RCC 7860 (cell line): ENCODE data around the gene CACNA2D3.
"Not testable (repeated sequence)": the region's sequence is repeated elsewhere in the genome, so short reads cannot be mapped to it uniquely, and the experiment has no call there.

Source experiments
- DNase-seq: peaks from one replicate; pipeline ENCODE4 v3.0.0-alpha.2; 2015; ENCODE audit warnings: low spot score
- FAIRE-seq: peaks from 2 replicates; lab custom pipeline; 2012; peaks lifted over from hg19 to GRCh38; lab: Jason Lieb, UNC

CACNA2D3 gene

GRCh38 chr3:54968546-54969172 lies 846.3 kb downstream of the CACNA2D3 start:
- DNase-seq (no peak), FAIRE-seq (no peak)

DNA sequence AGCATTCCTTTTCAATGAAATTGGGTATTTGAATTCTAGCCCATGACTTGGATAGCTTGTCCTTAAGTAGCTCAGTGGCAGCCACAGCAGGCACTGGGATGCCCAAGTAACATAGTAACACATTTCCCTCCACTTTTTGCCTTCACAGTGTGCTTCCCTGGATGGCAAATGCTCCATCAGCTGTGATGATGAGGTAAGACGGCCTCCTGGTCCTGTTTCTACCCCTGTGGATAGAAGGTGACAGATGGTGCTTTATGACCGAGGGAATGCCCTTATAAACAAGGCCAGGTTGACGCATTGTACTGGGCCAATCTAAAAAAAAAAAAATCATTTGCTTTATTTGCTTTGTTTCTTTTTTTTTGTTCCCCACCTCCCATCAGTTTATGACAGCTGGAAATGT lies 847.3 kb downstream of the CACNA2D3 start:
- DNase-seq (no peak), FAIRE-seq (no peak)

DNA sequence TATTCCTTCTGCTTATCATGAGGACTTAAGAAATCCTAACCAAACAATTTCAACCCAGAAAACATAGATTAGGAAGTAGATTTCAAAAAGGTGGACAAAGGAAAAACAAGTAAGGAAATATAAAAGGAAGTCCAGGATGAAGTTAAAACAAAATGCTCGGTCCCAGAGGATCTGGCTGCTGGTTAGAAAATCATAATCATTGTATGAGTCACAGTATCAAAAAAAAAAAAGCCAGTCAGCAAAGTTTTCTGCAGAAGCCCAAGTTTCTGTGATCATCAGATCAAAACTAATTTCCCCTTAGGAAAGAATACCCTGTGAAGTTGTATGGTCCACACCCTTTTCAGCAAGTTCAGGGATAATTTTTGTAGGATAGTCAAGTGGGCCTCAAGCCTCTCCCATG lies 848.5 kb downstream of the CACNA2D3 start:
- DNase-seq: no peak
- FAIRE-seq: no peak

- FAIRE-seq: no peak
- DNase-seq: no peak
These were observed 855.1 kb downstream of the CACNA2D3 start for GRCh38 chr3:54977439-54977838.

DNA sequence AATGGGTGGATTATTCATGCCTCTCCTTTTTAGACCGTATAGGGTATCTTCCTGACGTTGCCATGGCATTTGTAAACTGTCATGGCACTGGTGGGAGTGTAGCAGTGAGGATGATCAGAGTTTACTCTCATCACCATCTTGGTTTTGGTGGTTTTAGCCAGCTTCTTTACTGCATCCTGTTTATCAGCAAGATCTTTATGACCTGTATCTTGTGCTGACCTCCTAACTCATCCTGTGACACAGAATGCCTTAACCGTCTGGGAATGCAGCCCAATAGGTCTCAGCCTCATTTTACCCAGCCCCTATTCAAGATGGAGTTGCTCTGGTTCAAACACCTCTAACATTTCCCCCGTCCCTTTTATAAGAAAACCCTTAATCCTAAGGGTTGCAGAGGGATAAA lies 855.6 kb downstream of the CACNA2D3 start:
- FAIRE-seq, DNase-seq: not testable (repeated sequence)

DNA sequence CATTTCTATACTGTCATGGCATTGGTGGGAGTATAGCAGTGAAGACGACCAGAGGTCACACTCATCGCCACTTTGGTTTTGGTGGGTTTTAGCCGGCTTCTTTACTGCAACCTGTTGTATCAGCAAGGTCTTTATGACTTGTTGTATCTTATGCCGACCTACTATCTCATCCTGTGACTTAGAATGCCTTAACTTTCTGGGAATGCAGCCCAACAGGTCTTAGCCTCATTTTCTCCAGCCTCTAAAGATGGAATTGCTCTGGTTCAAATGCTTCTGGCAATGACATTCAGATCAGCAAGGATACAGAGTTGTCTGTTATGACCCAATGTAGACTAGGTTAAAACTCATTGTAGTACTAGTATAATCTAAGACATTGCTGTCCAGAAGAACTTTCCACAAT lies 860.5 kb downstream of the CACNA2D3 start:
- no peak for FAIRE-seq
- DNase-seq: no peak

- no peak for FAIRE-seq
These were observed 861.1 kb downstream of the CACNA2D3 start for GRCh38 chr3:54983266-54984099.

DNA sequence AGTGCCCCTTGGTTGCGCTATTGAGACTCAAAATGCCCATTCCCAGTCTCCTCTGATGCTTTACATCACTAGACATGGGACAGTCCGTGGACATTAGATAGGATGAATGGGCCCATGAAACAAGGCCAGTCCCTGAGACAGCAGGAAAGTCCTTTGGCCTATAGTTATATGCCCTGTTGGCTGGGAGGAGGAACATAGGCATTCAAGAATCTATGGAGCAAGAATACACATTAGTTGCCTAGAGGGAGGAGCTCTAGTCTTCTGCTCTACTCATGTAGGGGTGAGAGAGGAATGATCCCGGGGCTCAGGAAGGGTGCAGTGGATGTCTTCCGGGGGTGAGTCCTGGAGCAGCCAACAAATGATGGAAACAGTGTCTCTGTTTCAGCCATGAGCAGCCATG lies 863.5 kb downstream of the CACNA2D3 start:
- DNase-seq (no peak), FAIRE-seq (no peak)

More at GRCh38 chr3:54983266-54984099, 861.1 kb downstream of the CACNA2D3 start:
- no peak for DNase-seq

DNA sequence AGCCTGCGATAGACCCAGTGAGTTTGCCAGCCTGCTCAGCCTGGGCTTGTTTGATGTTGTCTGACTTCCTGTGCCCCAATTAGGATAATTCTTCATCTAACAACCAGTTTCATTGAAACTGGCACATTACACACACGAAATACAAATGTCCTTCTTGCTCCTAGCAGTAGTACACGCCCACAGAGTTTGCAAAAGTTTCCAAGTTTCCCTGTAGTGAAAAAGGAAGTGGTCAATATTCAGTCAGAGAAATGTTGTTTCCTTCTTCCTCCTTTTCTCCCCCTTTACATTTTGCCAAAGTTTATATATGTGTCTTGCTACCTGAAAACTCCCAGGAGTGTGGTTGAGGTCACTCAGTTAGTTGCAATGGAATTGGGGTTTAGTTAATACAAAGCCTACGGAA lies 863.9 kb downstream of the CACNA2D3 start:
- DNase-seq: no peak

GRCh38 chr3:54987719-54988118 lies 865.4 kb downstream of the CACNA2D3 start:
- DNase-seq (no peak), FAIRE-seq (no peak)

More for the DNA sequence above, 863.9 kb downstream of the CACNA2D3 start:
- FAIRE-seq: no peak

DNA sequence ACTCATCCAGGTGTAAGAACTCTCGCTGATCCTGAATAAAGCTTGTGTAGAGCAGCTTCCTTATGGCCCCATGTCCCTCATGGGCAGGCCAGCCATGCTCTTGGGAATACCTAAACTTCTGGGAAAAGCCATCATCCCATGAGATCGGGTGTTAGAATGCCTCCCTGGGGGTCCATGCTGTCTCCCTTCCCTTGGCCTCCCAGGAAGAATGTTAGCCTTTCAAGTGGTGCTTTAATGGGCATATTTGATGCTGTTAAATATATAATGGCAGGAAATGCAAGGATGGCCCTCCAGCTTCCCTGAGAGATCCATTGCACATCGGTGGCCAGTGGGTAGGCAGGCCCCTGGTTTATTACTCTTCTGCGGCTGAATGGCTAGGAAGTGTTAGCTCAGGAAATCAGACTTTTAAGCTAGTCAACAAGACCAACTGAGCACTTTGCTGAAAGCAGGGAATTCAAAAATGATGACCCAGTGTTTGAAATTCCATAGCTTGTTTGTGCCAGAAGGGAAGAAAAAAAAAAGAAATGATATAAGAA lies 866.0 kb downstream of the CACNA2D3 start:
- DNase-seq (no peak), FAIRE-seq (no peak)

- FAIRE-seq: no peak
- DNase-seq: no peak
These were observed 866.7 kb downstream of the CACNA2D3 start for GRCh38 chr3:54988838-54989630.

- FAIRE-seq (no peak), DNase-seq (no peak)
These were observed 871.8 kb downstream of the CACNA2D3 start for GRCh38 chr3:54994111-54994513.

GRCh38 chr3:54999159-54999558 lies 876.8 kb downstream of the CACNA2D3 start:
- DNase-seq: peak; percentile 70
- peak; percentile 15 for FAIRE-seq

GRCh38 chr3:54999811-55000210 lies 877.5 kb downstream of the CACNA2D3 start:
- peak; percentile 19 for DNase-seq
- no peak for FAIRE-seq

GRCh38 chr3:55000546-55000945 lies 878.2 kb downstream of the CACNA2D3 start:
- DNase-seq (peak; percentile 73), FAIRE-seq (peak; percentile 78)

- FAIRE-seq: no peak
- DNase-seq: no peak
These were observed 878.6 kb downstream of the CACNA2D3 start for GRCh38 chr3:55000953-55001352.

DNA sequence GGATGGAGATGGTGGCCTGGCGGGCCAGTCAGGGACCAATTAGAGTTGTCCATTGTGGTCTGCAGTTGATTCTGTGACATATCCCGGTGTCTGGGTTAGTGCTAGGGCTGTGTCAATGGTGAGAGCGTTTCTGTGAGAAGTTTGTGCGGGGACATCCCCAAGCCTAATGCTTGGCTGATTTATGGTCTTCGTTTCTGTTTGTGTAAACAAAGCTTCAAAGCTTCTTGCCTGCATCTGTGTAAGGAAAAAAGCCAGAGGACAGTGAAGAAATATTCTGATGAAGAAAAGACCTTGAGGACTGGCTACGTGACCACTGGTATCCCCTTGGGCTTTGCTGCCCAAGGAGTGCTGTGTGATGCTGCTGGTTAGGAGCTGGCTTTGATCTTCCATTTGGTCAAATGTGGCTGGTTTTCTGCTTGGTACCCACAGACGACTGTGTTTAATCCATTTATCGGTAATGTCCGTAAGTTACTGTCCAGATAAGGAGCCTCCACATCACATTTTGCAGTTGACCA lies 880.1 kb downstream of the CACNA2D3 start:
- no peak for DNase-seq
- no peak for FAIRE-seq

- FAIRE-seq: peak; percentile 71
These were observed 883.9 kb downstream of the CACNA2D3 start for GRCh38 chr3:55006244-55006676.

GRCh38 chr3:55007971-55008370 lies 885.6 kb downstream of the CACNA2D3 start:
- FAIRE-seq: no peak
- DNase-seq: no peak

More at GRCh38 chr3:55006244-55006676, 883.9 kb downstream of the CACNA2D3 start:
- peak; percentile 10 for DNase-seq

DNA sequence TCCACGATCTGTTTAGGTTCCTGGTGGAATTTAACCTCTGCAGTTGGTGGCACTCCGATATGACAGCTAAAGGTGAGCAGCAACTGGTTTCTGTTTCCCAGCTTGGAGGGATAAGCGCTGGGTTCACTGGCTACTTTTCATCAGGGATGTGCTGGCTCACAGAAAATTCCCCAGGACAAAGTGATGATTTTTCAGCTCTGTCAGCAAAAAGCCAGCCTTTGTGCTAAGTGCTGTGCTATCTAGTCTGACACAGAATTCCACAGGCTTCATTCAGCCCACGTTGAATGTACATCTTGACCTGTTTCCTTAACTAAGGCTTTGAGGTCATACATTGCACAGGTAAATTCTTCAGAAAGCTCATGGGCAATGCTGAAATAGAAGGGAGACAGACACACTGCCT lies 887.0 kb downstream of the CACNA2D3 start:
- DNase-seq (no peak), FAIRE-seq (no peak)
